IMR-90 (cell line): ENCODE measurements around the gene EGFL7. TPM values are rescaled to one million over a fixed set of nuclear protein-coding genes. Genes with fewer than 3 reads are reported as not detected.

ENCODE experiments used
- ATAC-seq: fragments of 200-7000 bp; cut with Tn5 transposase; 2 replicates; pipeline ENCODE4 v1.9.1; 2020; ENCODE audit warnings: low read depth, mild to moderate bottlenecking, moderate library complexity
- BruUV-seq: library from RNA; stranded (reverse); fragments of 400-500 nt; replicated peaks from 2 replicates; lab custom pipeline; 2021; lab: Mats Ljungman, UMichigan
- CTCF ChIA-PET: fragments of 300-600 bp; formaldehyde crosslinking; extraction: SDS; loops from one replicate; lab custom pipeline; 2021; ENCODE audit warnings: antibody characterized with exemption; lab: Yijun Ruan, JAX
- POLR2A ChIA-PET: fragments of 300-600 bp; sonication (Branson Sonifier 250); formaldehyde crosslinking; loops from one replicate; lab custom pipeline; 2022; ENCODE audit warnings: antibody characterized with exemption; ENCODE audit not compliant: unreplicated experiment; lab: Charles Lee
- DNase-seq: peaks from one replicate; pipeline ENCODE4 v3.0.0; 2013
- H2AFZ ChIP-seq: replicated peaks from 2 replicates; pipeline ENCODE3; 2013; ENCODE audit warnings: low read length, mild to moderate bottlenecking; ENCODE audit not compliant: poor library complexity
- H2AK5ac ChIP-seq: 2 replicates; pipeline ENCODE4 v1.6.1; 2013; ENCODE audit warnings: low read depth, low read length, inconsistent platforms
- H2AK9ac ChIP-seq: replicated peaks from 2 replicates; pipeline ENCODE3; 2013; ENCODE audit warnings: mild to moderate bottlenecking, low read depth, low read length, moderate library complexity; ENCODE audit not compliant: poor library complexity
- H2BK120ac ChIP-seq: 2 replicates; pipeline ENCODE4 v1.6.1; 2013; ENCODE audit warnings: low read depth, low read length, inconsistent platforms
- H2BK15ac ChIP-seq: 3 replicates; pipeline ENCODE4 v1.6.1; 2013; ENCODE audit warnings: low read depth, low read length, inconsistent platforms
- H2BK20ac ChIP-seq: 2 replicates; pipeline ENCODE4 v1.6.1; 2013; ENCODE audit warnings: low read depth, mild to moderate bottlenecking, inconsistent platforms, low read length, moderate library complexity
- H2BK5ac ChIP-seq: 2 replicates; pipeline ENCODE4 v1.6.1; 2013; ENCODE audit warnings: mild to moderate bottlenecking, low read depth, low read length, inconsistent platforms; ENCODE audit not compliant: poor library complexity, severe bottlenecking
- H3K14ac ChIP-seq: replicated peaks from 2 replicates; pipeline ENCODE4 v1.6.1; 2013; ENCODE audit warnings: low read depth, low read length, inconsistent platforms
- H3K18ac ChIP-seq: 2 replicates; pipeline ENCODE4 v1.6.1; 2013; ENCODE audit warnings: low read depth, low read length, control low read depth
- H3K23ac ChIP-seq: 2 replicates; pipeline ENCODE4 v1.6.1; 2013; ENCODE audit warnings: low read depth, low read length, inconsistent platforms
- H3K27ac ChIP-seq: 2 replicates; pipeline ENCODE4 v1.5.1; 2013; ENCODE audit warnings: mild to moderate bottlenecking, control low read depth, low read length; ENCODE audit not compliant: insufficient read depth
- H3K27me3 ChIP-seq: 2 replicates; pipeline ENCODE4 v1.6.1; 2013; ENCODE audit warnings: low read length; ENCODE audit not compliant: control insufficient read depth, insufficient read depth
- H3K36me3 ChIP-seq: 2 replicates; pipeline ENCODE4 v1.6.1; 2013; ENCODE audit warnings: low read length, mixed read lengths; ENCODE audit not compliant: control insufficient read depth, insufficient read depth
- H3K4ac ChIP-seq: 2 replicates; pipeline ENCODE4 v1.6.1; 2013; ENCODE audit warnings: low read depth, low read length, inconsistent platforms
- H3K4me1 ChIP-seq: 2 replicates; pipeline ENCODE4 v1.6.1; 2013; ENCODE audit warnings: low read length, mixed read lengths; ENCODE audit not compliant: control insufficient read depth, insufficient read depth
- H3K4me2 ChIP-seq: 2 replicates; pipeline ENCODE4 v1.6.1; 2013; ENCODE audit warnings: low read depth, mild to moderate bottlenecking, control low read depth, low read length, moderate library complexity
- H3K4me3 ChIP-seq: 2 replicates; pipeline ENCODE4 v1.5.1; 2013; ENCODE audit warnings: low read depth, mild to moderate bottlenecking, control low read depth, low read length, moderate library complexity; ENCODE audit not compliant: insufficient read depth
- H3K56ac ChIP-seq: 2 replicates; pipeline ENCODE4 v1.6.1; 2013; ENCODE audit warnings: low read length, inconsistent platforms; ENCODE audit not compliant: insufficient read depth; ENCODE audit errors: extremely low read depth
- H3K79me1 ChIP-seq, 2 experiments: 2 replicates each; pipeline ENCODE4 v1.6.1; 2013; ENCODE audit warnings: low read length in 2 of 2, inconsistent platforms in 1 of 2, low read depth in 1 of 2
- H3K9ac ChIP-seq: 2 replicates; pipeline ENCODE4 v1.6.1; 2013; ENCODE audit warnings: low read depth, low read length, control low read depth
- H3K9me1 ChIP-seq: 2 replicates; pipeline ENCODE4 v1.6.1; 2013; ENCODE audit warnings: low read length, inconsistent platforms; ENCODE audit not compliant: insufficient read depth
- H3K9me3 ChIP-seq: 2 replicates; pipeline ENCODE4 v1.6.1; 2013; ENCODE audit warnings: low read length; ENCODE audit not compliant: control insufficient read depth, insufficient read depth
- H4K20me1 ChIP-seq: 2 replicates; pipeline ENCODE4 v1.6.1; 2013; ENCODE audit warnings: low read length, inconsistent platforms; ENCODE audit not compliant: insufficient read depth
- H4K5ac ChIP-seq: 2 replicates; pipeline ENCODE4 v1.6.1; 2013; ENCODE audit warnings: mild to moderate bottlenecking, low read depth, low read length, control low read depth
- H4K8ac ChIP-seq, 2 experiments: 2 replicates each; pipeline ENCODE4 v1.6.1; 2013; ENCODE audit warnings: low read depth in 2 of 2, low read length in 2 of 2, control low read depth in 1 of 2, inconsistent platforms in 1 of 2
- H4K91ac ChIP-seq: 2 replicates; pipeline ENCODE4 v1.6.1; 2013; ENCODE audit warnings: low read depth, low read length, inconsistent platforms; ENCODE audit not compliant: insufficient read depth
- FOS ChIP-seq: fragments of 150-350 bp; IDR thresholded peaks from 2 replicates; pipeline ENCODE4 v1.6.1; 2016; ENCODE audit warnings: low read depth, low read length
- MAFK ChIP-seq: IDR thresholded peaks from 2 replicates; pipeline ENCODE4 v1.6.1; 2012; ENCODE audit warnings: low read depth, low read length, improper control_type of control experiment
- NFE2L2 ChIP-seq: fragments of 150-350 bp; IDR thresholded peaks from 2 replicates; pipeline ENCODE4 v1.6.1; 2016; ENCODE audit warnings: low read depth, mild to moderate bottlenecking, low read length
- POLR2A ChIP-seq: IDR thresholded peaks from 2 replicates; pipeline ENCODE4 v1.6.1; 2012; ENCODE audit warnings: mild to moderate bottlenecking, low read depth, low read length
- RAD21 ChIP-seq: IDR thresholded peaks from 2 replicates; pipeline ENCODE4 v1.6.1; 2012; ENCODE audit warnings: low read length, improper control_type of control experiment
- RCOR1 ChIP-seq: IDR thresholded peaks from 2 replicates; pipeline ENCODE4 v1.6.1; 2012; ENCODE audit warnings: mild to moderate bottlenecking, low read length, improper control_type of control experiment; ENCODE audit not compliant: insufficient replicate concordance
- RFX5 ChIP-seq: IDR thresholded peaks from 2 replicates; pipeline ENCODE4 v1.8.0; 2012; ENCODE audit warnings: low read depth, mild to moderate bottlenecking, low read length, moderate library complexity
- SMC3 ChIP-seq: fragments of 150-350 bp; IDR thresholded peaks from 2 replicates; pipeline ENCODE4 v1.6.1; 2016; ENCODE audit warnings: low read depth, mild to moderate bottlenecking, antibody characterized with exemption, low read length, moderate library complexity
- WGBS, 2 experiments: methylation state at CpG; one replicate each; pipeline versions ENCODE4 v1.1.5 to v1.1.7; 2013; ENCODE audit warnings: missing lambda C conversion rate in 2 of 2; ENCODE audit not compliant: insufficient read length in 1 of 2; ENCODE audit errors: extremely low coverage in 2 of 2; 5-methylcytosine and 5-hydroxymethylcytosine counted together
- dilution Hi-C: fragments of 300-500 bp; cut with HindIII; formaldehyde crosslinking; loops from one replicate; pipeline ENCODE4 v1.14.3; 2018; ENCODE audit warnings: low sequenced_read_pairs; ENCODE audit not compliant: unreplicated experiment
- in situ Hi-C: fragments of 300-500 bp; cut with MboI; formaldehyde crosslinking; loops from 3 replicates; pipeline ENCODE4 v1.14.3; 2019; ENCODE audit warnings: low sequenced_read_pairs, inconsistent platforms, mixed read lengths
- intact Hi-C: fragments of 100-400 bp; cut with micrococcal nuclease; formaldehyde crosslinking; loops from 2 replicates; pipeline ENCODE4 v1.10.0; 2022
- polyA plus RNA-seq, 3 experiments: library from polyadenylated mRNA; depleted of rRNA; stranded (reverse); fragments of >200 nt; gene quantifications; 2 replicates each; pipeline ENCODE4 v1.2.3, GENCODE V29; 2012; ENCODE audit warnings: low replicate concordance in 1 of 3
- total RNA-seq: library from RNA; depleted of rRNA; stranded (reverse); fragments of >200 nt; gene quantifications from 2 replicates; pipeline ENCODE4 v1.2.3, GENCODE V29; 2012
- TF ChIP-seq, protein P1 (sequence below): conservative IDR thresholded peaks from 2 replicates; pipeline ENCODE4 v1.5.1; 2012; ENCODE audit warnings: mild to moderate bottlenecking, low read depth, low read length, improper control_type of control experiment
- TF ChIP-seq, protein P2 (sequence below): fragments of 150-350 bp; IDR thresholded peaks from 2 replicates; pipeline ENCODE4 v1.6.1; 2017; ENCODE audit warnings: mild to moderate bottlenecking, antibody characterized with exemption, low read length, low read depth

Gene EGFL7
- total and polyA plus RNA-seq, 2 of the 4 experiments (the other 2 are of a cell fraction): 2.2 to 10.4 TPM

DNA sequence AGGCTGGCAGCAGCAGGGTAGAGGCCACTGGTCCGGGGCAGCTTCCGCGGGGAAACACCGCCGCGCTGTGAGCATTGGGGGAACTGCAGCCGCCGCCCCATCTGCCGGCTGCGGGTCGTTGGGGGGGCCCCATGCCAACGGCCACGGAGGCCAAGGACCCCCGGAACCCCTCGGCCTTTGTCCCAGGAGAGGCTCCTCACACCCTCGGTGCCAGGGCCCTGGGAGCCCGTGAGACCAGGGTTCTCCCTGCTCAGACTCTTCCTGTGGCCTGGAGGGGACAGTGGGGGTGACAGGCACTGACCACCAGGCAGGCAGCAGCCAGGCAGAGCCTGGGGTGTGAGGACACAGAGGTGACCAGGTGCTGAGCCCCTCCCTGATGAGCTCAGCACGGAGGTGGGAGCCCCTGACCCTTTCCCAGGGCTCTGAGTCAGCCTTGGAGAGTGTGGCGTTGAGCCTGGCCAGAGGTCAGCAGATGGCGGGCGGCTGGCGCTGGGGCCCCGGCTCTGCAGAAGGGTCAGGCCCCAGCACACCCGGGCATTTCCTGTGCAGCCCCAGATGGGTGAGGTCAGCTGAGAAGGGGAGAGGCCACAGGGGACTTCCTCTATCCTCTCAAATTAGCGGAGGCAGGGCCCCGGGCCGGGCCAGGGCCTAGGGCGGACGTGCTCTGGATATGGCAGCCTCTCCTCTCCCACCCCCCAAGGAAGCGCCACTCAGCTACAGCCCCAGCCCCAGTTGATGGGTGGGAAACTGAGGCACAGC is 17.9 kb upstream of the EGFL7 start (continued):
- TF ChIP-seq, protein P1, sequence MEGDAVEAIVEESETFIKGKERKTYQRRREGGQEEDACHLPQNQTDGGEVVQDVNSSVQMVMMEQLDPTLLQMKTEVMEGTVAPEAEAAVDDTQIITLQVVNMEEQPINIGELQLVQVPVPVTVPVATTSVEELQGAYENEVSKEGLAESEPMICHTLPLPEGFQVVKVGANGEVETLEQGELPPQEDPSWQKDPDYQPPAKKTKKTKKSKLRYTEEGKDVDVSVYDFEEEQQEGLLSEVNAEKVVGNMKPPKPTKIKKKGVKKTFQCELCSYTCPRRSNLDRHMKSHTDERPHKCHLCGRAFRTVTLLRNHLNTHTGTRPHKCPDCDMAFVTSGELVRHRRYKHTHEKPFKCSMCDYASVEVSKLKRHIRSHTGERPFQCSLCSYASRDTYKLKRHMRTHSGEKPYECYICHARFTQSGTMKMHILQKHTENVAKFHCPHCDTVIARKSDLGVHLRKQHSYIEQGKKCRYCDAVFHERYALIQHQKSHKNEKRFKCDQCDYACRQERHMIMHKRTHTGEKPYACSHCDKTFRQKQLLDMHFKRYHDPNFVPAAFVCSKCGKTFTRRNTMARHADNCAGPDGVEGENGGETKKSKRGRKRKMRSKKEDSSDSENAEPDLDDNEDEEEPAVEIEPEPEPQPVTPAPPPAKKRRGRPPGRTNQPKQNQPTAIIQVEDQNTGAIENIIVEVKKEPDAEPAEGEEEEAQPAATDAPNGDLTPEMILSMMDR: peak; percentile 73

DNA sequence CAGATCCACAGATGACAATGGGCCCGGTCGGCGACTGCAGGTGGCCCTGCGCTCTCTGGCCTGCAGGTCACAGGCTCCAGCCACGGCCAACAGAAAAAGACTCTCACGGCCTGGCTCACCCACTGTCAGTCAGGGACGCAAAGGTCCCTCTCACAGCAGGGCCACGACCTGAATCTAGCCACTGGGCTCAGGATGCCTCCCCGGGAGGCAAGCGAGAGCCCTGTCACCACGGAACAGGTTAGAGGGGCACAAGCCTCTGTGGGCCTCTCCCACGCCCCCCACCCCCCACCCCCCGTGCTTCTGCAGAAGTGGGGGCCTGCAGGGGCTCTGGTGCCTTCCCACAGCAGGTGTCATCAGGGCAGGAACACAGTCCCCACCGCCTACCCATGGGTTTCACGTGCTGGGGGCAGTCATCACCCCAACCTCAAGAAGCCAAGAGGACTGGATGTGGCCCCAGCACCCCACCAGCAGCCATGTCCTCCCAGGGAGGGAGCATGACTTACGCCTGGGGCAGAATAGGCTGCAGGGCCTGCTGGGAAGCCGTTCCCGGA is 17.3 kb upstream of the EGFL7 start:
- no peak overlapping the region for H3K4me3 ChIP-seq
- TF ChIP-seq, protein P2, sequence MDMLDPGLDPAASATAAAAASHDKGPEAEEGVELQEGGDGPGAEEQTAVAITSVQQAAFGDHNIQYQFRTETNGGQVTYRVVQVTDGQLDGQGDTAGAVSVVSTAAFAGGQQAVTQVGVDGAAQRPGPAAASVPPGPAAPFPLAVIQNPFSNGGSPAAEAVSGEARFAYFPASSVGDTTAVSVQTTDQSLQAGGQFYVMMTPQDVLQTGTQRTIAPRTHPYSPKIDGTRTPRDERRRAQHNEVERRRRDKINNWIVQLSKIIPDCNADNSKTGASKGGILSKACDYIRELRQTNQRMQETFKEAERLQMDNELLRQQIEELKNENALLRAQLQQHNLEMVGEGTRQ: no peak
- TF ChIP-seq, protein P1: no peak
- TF ChIP-seq RFX5 (no peak), FOS (no peak), MAFK (no peak), SMC3 (no peak), RAD21 (no peak), POLR2A (no peak), NFE2L2 (no peak), RCOR1 (no peak)
- intact Hi-C loops (no loop called here), in situ Hi-C loops (no loop called here), dilution Hi-C loops (no loop called here)
- H2BK120ac ChIP-seq: no peak overlapping the region
- H3K4me1 ChIP-seq: peaks cover 4% of the 10 kb centered on the region; the same call in 1 of the 2 replicates
- no peaks in the 10 kb centered on the region for H3K79me1 ChIP-seq
- H2BK15ac ChIP-seq: no peak overlapping the region
- no peak overlapping the region for H2AFZ ChIP-seq
- DNase-seq (no peak), ATAC-seq (no peak)
- no peak overlapping the region for H4K91ac ChIP-seq
- no peak overlapping the region for H3K4ac ChIP-seq
- H2BK5ac ChIP-seq: no peak overlapping the region
- H3K23ac ChIP-seq: no peak overlapping the region
- no peak overlapping the region for H4K5ac ChIP-seq
- H2AK5ac ChIP-seq: no peak overlapping the region
- H3K14ac ChIP-seq: no peak overlapping the region
- 0 out of 2 replicates have a peak, but pooled peaks cover 2% of the 10 kb centered on the region for H3K9me3 ChIP-seq
- POLR2A ChIA-PET: no interaction called here
- H3K36me3 ChIP-seq: no peaks in the 10 kb centered on the region
- whole genome bisulfite sequencing, 2 experiments: 93% methylated on average over 12 of the region's 18 CpGs; no CpG with 5 or more reads in 1 of the 2 experiments
- H3K9me1 ChIP-seq: no peaks in the 10 kb centered on the region
- no peak overlapping the region for H3K18ac ChIP-seq
- no TSS peak for BruUV-seq
- H3K27me3 ChIP-seq: peaks cover 17% of the 10 kb centered on the region
- no peak overlapping the region for H3K27ac ChIP-seq
- no peak overlapping the region for H2AK9ac ChIP-seq
- no peak overlapping the region for H4K8ac ChIP-seq
- CTCF ChIA-PET: interaction anchor here (1.2 kb wide), 1 partner anchor 10 kb away, joined by 3 read pairs; no protein-coding TSS in a partner anchor
- no peaks in the 10 kb centered on the region for H4K20me1 ChIP-seq
- H3K56ac ChIP-seq: no peak overlapping the region
- H2BK20ac ChIP-seq: no peak overlapping the region
- H3K9ac ChIP-seq: no peak overlapping the region
- H3K4me2 ChIP-seq: no peak overlapping the region
